Measurements from ENCODE around the gene KICS2.
"Not testable (repeated sequence)": the region's sequence is repeated elsewhere in the genome, so short reads cannot be mapped to it uniquely, and the experiment has no call there.

DNA sequence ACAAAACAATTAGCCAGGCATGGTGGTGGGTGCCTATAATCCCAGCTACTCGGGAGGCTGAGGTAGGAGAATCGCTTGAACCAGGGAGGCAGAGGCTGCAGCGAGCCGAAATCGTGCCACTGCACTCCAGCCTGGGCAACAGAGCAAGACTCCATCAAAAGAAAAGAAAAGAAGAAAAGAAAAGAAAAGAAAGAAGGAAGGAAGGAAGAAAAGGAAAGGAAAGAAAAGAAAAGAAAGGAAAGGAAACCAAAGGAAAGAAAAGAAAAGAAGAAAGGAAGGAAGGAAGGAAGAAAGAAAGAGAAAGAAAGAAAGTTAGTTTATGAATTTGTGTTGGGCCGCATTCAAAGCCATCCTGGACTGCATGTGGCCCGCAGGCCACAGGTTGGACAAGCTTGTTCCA, 4.5 kb downstream of the KICS2 start:
- TF ChIP-seq, protein P1, sequence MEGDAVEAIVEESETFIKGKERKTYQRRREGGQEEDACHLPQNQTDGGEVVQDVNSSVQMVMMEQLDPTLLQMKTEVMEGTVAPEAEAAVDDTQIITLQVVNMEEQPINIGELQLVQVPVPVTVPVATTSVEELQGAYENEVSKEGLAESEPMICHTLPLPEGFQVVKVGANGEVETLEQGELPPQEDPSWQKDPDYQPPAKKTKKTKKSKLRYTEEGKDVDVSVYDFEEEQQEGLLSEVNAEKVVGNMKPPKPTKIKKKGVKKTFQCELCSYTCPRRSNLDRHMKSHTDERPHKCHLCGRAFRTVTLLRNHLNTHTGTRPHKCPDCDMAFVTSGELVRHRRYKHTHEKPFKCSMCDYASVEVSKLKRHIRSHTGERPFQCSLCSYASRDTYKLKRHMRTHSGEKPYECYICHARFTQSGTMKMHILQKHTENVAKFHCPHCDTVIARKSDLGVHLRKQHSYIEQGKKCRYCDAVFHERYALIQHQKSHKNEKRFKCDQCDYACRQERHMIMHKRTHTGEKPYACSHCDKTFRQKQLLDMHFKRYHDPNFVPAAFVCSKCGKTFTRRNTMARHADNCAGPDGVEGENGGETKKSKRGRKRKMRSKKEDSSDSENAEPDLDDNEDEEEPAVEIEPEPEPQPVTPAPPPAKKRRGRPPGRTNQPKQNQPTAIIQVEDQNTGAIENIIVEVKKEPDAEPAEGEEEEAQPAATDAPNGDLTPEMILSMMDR (IDR thresholded peaks at IDR 0.05; ENCODE audit: insufficient read depth, low read length): not testable (repeated sequence)
- TF ChIP-seq POLR2AphosphoS5 (IDR thresholded peaks at IDR 0.05; ENCODE audit: low read depth); SPI1 (IDR thresholded peaks at IDR 0.05; ENCODE audit: borderline replicate concordance, low read depth): not testable (repeated sequence)

Measured in HL-60 (cell line).